Sigmoid colon (tissue), 4 donors: ENCODE data around the gene POLD1.

Experiments used
- CTCF ChIP-seq, 4 experiments: fragments of 450-650 bp in 3 of 4; fragments of 200-600 bp in 1 of 4; IDR thresholded peaks; one replicate each; pipeline ENCODE4 v1.5.1; 2016 to 2019; ENCODE audit warnings: antibody characterized with exemption in 4 of 4, mild to moderate bottlenecking in 3 of 4, moderate library complexity in 2 of 4
- EP300 ChIP-seq, 4 donors: sonication (generic); formaldehyde crosslinking; IDR thresholded peaks; one replicate each; pipeline ENCODE4 v1.6.1; 2017; ENCODE audit warnings: antibody characterized with exemption in 4 of 4
- POLR2A ChIP-seq, 2 donors: fragments of 450-650 bp; IDR thresholded peaks; one replicate each; pipeline ENCODE4 v1.6.1; 2016; ENCODE audit warnings: antibody characterized with exemption in 2 of 2, mild to moderate bottlenecking in 2 of 2, moderate library complexity in 2 of 2
- POLR2AphosphoS5 ChIP-seq, 4 donors: sonication (generic); formaldehyde crosslinking; IDR thresholded peaks; one replicate each; pipeline ENCODE4 v1.6.1; 2017; ENCODE audit warnings: antibody characterized with exemption in 4 of 4

- TF ChIP-seq POLR2A (IDR thresholded peaks at IDR 0.05) (no peak), POLR2AphosphoS5 (IDR thresholded peaks at IDR 0.05) (no peak), CTCF (IDR thresholded peaks at IDR 0.05) (no peak), EP300 (IDR thresholded peaks at IDR 0.05) (no peak)
Measured at GRCh38 chr19:50437862-50438449, 53.8 kb downstream of the POLD1 start.
